Mononuclear cell (primary cell): ENCODE measurements around the gene C2orf68. TPM values are rescaled to one million over a fixed set of nuclear protein-coding genes. Genes with fewer than 3 reads are reported as not detected.
A peak's percentile ranks its signal among the peaks of the same experiment; 100 is the strongest.
"Not testable (repeated sequence)": the region's sequence is repeated elsewhere in the genome, so short reads cannot be mapped to it uniquely, and the experiment has no call there.

Source experiments
- H3K27me3 ChIP-seq: 2 replicates; pipeline ENCODE4 v1.6.0; 2011; ENCODE audit warnings: low read length, control low read depth; ENCODE audit not compliant: insufficient read depth
- H3K4me1 ChIP-seq: 2 replicates; pipeline ENCODE4 v1.5.1; 2011; ENCODE audit warnings: mild to moderate bottlenecking, low read length, control low read depth; ENCODE audit not compliant: insufficient read depth
- H3K4me3 ChIP-seq: 2 replicates; pipeline ENCODE4 v1.5.1; 2011; ENCODE audit warnings: mild to moderate bottlenecking, low read length, moderate library complexity
- H3K9me3 ChIP-seq: 2 replicates; pipeline ENCODE4 v1.5.1; 2011; ENCODE audit warnings: low read depth, mild to moderate bottlenecking, control low read depth, low read length
- total RNA-seq: library from RNA; depleted of rRNA; stranded (reverse); fragments of >200 nt; gene quantifications from one replicate; pipeline ENCODE4 v1.2.3, GENCODE V29; 2012

The C2orf68 gene
- total RNA-seq, 1 donor: 24.0 TPM

DNA sequence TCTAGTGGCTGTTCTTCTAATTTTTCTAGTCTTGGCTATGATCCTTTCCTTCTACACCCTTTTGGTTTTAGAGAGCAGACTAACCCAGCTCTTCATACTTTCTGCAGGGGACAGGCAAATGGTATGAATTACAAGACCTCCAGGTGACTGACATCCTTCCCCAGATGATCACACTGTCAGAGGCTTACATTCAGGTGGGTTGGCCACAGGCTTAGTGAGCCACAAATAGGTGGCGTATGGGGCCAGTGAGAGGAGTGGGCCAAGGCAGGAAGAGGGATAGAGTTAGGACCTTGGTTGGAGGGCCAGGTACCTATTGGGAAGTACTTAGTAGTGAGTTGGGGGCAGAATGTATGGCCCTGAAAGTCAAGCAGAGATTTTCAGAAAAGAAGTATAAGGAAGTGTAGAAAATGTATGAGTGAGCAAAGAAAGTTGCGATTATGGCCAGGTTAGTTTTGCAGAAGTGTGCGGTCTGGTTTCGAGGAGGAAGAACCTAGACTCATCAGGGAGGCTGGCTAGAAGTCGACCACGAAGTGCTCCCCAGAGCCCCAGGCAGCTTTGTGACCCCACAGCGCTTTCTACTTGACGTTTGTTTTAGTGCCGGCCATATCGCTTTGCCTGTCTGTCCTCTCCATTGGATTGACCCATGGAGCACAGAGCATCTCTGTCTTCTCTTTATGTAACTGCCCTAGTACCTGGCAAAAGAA is 36.1 kb upstream of the C2orf68 start:
- H3K4me1 ChIP-seq: peaks cover 13% of the 10 kb centered on the region
- H3K4me3 ChIP-seq: no peak overlapping the region
- H3K27me3 ChIP-seq: no peaks in the 10 kb centered on the region
- no peaks in the 10 kb centered on the region for H3K9me3 ChIP-seq

DNA sequence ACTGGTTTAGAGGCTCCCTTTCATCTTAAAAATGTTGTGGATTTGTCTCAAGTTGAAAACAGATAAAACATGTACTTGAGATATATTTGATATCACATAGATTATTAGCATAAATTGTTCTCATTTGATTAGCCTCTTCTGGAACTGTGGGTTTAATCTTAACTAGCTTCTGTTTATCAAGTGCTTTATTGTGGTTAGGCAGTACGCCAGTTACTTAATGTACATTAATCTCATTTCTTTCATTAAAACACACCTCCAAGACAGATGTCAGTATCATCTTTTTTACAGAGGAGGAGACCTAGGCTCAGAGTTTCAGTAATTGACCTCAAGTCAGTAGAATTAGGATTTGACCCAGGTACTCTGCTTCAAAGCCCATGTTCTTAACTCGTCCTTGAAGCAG is 34.3 kb upstream of the C2orf68 start:
- Histone ChIP-seq H3K4me1 (peaks cover 13% of the 10 kb centered on the region), H3K27me3 (no peaks in the 10 kb centered on the region), H3K9me3 (no peaks in the 10 kb centered on the region), H3K4me3 (no peak overlapping the region)

DNA sequence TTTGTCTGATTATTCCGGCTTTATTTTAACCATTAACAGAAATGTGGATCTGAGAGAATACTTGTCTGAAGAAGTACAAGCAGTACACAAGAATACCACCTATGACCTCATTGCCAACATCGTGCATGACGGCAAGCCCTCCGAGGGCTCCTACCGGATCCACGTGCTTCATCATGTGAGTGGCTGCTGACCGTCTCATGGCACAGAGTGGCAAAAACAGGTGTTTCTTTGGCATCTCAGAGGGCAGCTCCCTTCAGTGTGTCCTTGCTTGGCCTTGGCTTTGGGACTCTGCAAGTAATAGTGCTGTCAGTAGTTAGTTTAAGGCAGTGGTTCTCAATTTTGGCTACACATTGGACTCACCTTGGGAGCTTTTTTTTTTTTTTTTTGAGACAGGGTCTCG is 33.0 kb upstream of the C2orf68 start:
- Histone ChIP-seq H3K9me3 (no peaks in the 10 kb centered on the region), H3K4me1 (peaks cover 13% of the 10 kb centered on the region), H3K27me3 (no peaks in the 10 kb centered on the region), H3K4me3 (no peak overlapping the region)

DNA sequence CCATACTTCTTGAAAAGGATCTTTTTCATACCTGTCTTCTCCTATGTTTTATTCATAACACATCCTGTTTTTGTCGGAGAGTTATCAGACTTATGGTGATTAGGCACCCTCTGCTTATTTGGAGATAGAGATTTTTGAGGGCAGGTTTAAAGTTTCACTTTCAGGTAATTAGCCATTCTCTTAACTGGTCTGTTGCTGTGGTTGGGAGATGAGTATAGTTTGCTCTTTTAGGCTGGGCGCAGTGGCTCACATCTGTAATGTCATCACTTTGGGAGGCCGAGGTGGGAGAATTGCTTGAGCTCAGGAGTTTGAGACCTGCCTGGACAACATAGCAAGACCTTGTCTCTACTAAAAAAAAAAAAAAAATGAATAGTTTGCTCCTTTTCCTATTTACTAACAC is 30.9 kb upstream of the C2orf68 start:
- peaks cover under 1% of the 10 kb centered on the region for H3K4me1 ChIP-seq
- no peaks in the 10 kb centered on the region for H3K9me3 ChIP-seq
- H3K27me3 ChIP-seq: no peaks in the 10 kb centered on the region
- no peak overlapping the region for H3K4me3 ChIP-seq

DNA sequence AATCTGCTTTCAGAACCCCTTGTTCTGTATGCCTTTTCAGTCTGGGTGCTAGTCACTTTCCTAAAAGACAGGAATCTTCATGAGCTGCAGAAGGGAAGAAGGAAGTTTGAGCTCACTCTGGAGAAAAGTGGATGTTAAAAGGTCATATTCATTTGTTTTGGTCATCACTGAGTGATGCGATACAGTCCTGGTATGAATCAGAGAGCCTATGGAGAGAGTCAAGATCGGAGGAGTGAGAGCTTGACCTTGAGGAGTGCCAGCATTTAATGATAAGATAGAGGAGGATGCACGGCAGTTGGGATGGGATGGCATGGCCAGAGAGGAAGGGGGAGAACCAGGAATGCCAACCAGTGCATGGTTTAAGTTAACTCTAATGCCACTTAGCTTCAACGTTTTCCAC is 23.8 kb upstream of the C2orf68 start:
- Histone ChIP-seq H3K9me3 (no peaks in the 10 kb centered on the region), H3K4me3 (no peak overlapping the region), H3K4me1 (no peaks in the 10 kb centered on the region), H3K27me3 (no peaks in the 10 kb centered on the region)

DNA sequence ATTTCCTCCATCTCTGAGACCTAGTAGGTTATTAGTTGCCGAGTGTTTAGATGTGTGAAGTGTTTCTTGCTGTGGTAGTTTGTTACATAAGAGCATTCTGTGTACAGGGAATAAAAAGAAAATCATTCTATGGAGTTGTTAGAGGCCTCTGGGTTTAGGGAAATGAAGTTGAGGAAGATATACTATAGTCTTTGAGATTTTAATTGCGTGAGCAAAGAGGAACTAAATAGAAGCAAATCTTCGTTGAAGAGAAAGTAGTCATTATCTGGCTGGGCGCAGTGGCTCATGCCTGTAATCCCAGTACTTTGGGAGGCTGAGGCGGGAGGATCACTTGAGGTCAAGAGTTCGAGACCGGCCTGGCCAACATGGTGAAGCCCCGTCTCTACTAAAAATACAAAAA is 23.1 kb upstream of the C2orf68 start:
- no peaks in the 10 kb centered on the region for H3K9me3 ChIP-seq
- no peak overlapping the region for H3K4me3 ChIP-seq
- no peaks in the 10 kb centered on the region for H3K27me3 ChIP-seq
- H3K4me1 ChIP-seq: no peaks in the 10 kb centered on the region

DNA sequence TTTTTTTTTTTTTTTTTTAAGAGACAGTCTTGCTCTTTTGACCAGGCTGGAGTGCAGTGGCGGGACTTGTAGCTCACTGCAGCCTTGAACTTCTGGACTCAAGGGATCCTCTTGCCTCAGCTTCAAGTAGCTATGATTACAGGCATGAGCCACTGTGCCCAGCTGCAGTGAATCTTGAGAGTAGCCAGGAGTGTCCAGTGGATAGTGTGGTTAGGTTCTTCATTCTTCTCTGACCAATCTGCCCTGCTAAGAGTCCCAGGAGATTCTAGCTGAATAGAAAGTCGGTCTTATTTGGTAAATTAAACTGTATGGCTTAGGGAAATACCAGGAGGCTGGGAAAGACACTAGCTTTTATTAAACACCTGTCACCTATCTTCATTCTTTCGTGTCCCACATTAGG is 19.4 kb upstream of the C2orf68 start:
- no peak overlapping the region for H3K4me3 ChIP-seq
- no peaks in the 10 kb centered on the region for H3K27me3 ChIP-seq
- H3K9me3 ChIP-seq: no peaks in the 10 kb centered on the region
- no peaks in the 10 kb centered on the region for H3K4me1 ChIP-seq

DNA sequence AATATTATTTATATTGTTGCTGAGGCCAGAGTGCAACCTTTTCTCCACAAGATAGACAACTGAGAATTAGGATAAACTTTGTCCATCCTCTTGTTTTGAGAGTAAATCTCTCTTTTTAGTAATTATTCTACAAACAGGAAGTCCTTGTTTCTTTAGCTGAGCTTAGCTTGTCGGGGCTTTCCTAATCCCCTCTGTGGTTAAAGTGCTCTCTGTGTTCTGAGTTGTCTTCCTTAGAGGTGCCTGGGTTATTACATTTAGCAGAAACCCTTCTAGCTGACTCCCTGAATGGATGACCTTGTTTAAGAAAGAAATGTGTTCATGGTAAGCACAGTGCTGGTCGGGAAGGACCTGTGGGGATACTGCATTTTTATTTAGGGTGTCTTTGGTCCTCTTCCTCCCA is 16.8 kb upstream of the C2orf68 start:
- H3K27me3 ChIP-seq: no peaks in the 10 kb centered on the region
- no peaks in the 10 kb centered on the region for H3K9me3 ChIP-seq
- no peak overlapping the region for H3K4me3 ChIP-seq
- no peaks in the 10 kb centered on the region for H3K4me1 ChIP-seq

DNA sequence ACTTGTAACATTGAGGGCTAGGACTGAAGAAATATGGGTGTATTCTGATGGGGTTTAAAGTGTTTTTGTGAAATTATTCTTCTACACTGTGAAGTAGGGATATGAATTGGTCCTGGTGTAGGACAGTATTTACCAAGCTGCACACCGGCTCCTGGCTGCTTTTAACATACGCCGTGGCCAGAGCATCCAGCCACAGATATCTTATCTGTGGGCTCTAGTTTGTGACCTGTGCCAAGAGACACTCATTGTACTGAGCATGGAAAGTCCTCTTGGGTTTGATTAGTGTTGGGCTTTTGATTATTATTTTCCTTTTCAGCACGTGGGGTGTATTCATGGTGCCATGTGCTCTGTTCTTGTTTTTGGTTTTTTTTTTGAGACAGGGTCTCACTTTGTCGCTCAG is 12.1 kb upstream of the C2orf68 start:
- no peaks in the 10 kb centered on the region for H3K27me3 ChIP-seq
- H3K4me1 ChIP-seq: peaks cover under 1% of the 10 kb centered on the region

DNA sequence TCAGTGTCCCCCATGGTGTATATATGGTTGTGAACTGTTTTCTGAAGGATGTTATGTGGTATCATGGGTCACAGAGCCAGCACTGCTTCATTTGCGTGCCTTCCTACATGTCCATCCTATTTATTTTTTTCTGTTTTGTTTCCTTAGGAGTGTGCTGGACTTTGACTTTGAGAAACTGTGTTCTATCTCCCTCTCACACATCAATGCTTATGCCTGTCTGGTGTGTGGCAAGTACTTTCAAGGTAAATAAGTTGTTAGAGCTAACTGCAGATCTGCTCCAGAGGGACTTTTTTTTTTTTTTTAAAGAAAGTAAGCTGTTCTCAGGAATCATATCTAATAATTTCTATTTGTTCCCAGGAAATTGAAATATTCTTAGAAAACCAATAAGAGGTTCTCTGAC is 9.5 kb upstream of the C2orf68 start:
- H3K9me3 ChIP-seq: no peaks in the 10 kb centered on the region
- peaks cover 23% of the 10 kb centered on the region for H3K4me1 ChIP-seq
- H3K27me3 ChIP-seq: no peaks in the 10 kb centered on the region
- no peak overlapping the region for H3K4me3 ChIP-seq

More for the DNA sequence above, 12.1 kb upstream of the C2orf68 start:
- no peaks in the 10 kb centered on the region for H3K9me3 ChIP-seq
- H3K4me3 ChIP-seq: no peak overlapping the region

DNA sequence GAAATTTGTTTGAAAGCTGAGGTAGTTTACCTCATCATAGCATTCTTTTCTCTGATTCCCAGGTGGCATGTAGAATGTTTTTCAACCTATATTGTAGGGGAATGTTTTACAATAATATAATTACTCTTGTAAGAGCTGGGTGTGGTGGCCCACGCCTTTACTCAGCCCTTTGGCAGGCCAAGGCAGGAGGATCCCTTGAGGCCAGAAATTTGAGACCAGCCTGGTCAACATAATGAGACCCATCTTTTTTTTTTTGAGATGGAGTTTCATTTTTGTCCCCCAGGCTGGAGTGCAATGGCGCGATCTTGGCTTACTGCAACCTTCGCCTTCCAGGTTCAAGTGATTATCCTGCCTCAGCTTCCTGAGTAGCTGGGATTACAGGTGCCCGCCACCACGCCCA is 7.8 kb upstream of the C2orf68 start:
- Histone ChIP-seq H3K4me1 (peaks cover 28% of the 10 kb centered on the region), H3K27me3 (no peaks in the 10 kb centered on the region)

DNA sequence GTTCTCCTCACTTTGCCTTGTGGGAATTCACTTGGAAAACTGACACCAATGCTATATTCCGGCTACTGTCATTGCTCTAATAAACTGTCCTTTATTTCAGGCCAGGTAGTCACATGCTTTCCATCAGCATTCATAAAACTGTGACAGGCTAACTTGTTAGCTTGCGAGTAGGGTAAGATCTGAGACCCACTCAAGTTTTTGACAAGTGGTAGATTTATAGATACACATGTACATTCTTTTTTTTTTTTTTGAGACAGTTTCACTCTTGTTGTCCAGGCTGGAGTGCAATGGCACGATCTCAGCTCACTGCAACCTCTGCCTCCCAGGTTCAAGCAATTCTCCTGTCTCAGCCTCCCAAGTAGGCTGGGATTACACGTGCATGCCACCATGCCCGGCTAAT is 5.9 kb upstream of the C2orf68 start:
- H3K9me3 ChIP-seq, H3K4me3 ChIP-seq, H3K27me3 ChIP-seq: not testable (repeated sequence)
- H3K4me1 ChIP-seq: peaks cover 30% of the 10 kb centered on the region

More for the DNA sequence above, 7.8 kb upstream of the C2orf68 start:
- no peak overlapping the region for H3K4me3 ChIP-seq
- no peaks in the 10 kb centered on the region for H3K9me3 ChIP-seq

DNA sequence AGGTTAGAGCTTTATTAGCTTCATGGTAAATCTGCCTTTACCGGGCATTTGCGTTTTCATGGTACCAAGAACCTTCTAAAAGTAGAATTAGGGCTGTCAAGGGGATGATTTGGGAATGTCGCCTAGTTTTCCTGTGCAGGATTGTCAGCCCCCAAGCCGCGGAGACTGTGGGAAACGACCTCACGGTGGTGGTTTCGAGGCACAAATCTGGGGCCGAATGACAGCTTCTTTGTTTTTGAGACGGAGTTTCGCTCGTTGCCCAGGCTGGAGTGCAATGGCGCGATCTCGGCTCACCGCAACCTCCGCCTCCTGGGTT is 3.5 kb upstream of the C2orf68 start:
- no peak overlapping the region for H3K4me3 ChIP-seq
- no peaks in the 10 kb centered on the region for H3K9me3 ChIP-seq
- no peaks in the 10 kb centered on the region for H3K27me3 ChIP-seq
- peaks cover 51% of the 10 kb centered on the region for H3K4me1 ChIP-seq

DNA sequence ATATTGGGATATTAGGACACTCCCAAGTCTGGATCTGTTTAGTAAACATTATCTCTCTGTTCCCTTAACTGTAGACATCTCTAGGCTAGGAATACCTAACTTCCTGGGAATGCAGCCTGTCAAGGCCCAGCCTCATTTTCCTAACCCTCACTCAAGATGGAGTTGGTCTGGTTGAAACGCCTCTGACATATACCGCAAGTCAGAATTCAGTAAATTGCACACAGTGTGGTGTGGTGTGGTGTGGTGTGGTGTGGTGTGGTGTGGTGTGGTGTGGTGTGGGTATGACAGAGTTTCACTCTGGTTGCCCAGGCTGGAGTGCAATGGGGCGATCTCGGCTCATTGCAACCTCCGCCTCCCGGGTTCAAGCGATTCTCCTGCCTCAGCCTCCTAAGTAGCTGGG is 2.9 kb upstream of the C2orf68 start:
- H3K27me3 ChIP-seq, H3K4me3 ChIP-seq, H3K9me3 ChIP-seq: not testable (repeated sequence)
- H3K4me1 ChIP-seq: peaks cover 55% of the 10 kb centered on the region

DNA sequence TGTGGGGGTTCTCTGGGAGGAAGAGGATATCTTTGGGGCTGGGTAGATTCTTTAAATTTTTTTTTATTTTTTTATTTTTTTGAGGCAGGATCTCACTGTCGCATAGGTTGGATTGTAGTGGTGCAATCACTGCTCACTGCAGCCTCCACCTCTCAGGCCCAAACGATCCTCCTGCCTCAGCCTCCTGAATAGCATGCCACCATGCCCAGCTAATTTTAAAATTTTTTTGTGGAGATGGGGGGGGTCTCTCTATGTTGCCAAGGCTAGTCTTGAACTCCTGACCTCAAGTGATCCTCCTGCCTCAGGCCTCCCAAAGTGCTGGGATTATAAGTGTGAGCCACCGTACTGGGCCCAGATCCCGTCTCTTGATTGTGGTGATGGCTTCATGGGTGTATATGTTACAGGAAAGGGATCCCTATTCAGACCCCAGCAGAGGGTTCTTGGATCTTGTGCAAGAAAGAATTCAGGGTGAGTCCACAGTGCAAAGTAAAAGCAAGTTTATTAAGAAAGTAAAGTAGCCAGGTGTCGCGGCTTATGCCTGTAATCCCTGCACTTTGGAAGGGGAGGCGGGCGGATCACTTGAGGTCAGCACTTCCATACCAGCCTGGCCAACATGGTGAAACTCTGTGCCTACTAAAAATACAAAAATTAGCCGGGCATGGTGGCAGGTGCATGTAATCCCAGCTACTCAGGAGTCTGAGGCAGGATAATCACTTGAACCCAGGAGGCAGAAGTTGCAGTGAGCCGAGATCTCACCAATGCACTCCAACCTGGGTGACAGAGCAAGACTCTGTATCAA is 2.0 kb upstream of the C2orf68 start:
- no peaks in the 10 kb centered on the region for H3K9me3 ChIP-seq
- no peak overlapping the region for H3K4me3 ChIP-seq
- peaks cover 59% of the 10 kb centered on the region for H3K4me1 ChIP-seq
- no peaks in the 10 kb centered on the region for H3K27me3 ChIP-seq

DNA sequence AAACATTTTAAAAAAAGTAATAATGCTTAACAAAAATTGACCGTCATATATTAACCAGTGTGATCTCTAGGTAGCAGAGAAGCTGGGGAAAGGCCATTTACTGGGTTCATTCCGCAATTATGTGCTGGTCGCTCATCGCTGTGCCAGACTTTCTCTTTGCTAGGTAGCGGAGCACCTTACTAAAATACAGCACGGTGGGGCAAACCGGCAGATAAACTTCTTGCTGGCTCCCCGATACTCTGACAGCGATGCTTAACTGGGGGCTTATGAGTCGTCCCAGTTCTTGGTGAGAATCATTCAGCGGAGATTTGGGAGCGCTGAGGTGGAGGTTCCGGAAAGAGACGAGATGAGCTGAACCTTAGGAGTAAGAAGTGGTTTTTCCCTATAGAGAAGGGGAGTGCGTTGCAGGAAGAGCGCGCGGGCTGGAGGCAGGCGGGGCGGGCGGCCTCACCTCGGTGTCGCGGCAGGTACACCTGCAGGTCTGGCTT is 605 bp downstream of the C2orf68 start:
- H3K27me3 ChIP-seq: no peaks in the 10 kb centered on the region
- peaks cover 44% of the 10 kb centered on the region for H3K4me1 ChIP-seq
- H3K9me3 ChIP-seq: no peaks in the 10 kb centered on the region
- peak overlapping the region; percentile 80 for H3K4me3 ChIP-seq
